VCaP (cell line): Measurements from ENCODE around the gene MTA1.

ENCODE experiments used
- H3K27ac ChIP-seq: fragments of 450-650 bp; 2 replicates; pipeline ENCODE4 v1.5.1; 2017
- TF ChIP-seq, protein P1 (sequence below): fragments of 450-650 bp; conservative IDR thresholded peaks from 2 replicates; pipeline ENCODE4 v1.5.1; 2017; ENCODE audit warnings: mild to moderate bottlenecking, moderate library complexity

The MTA1 gene

GRCh38 chr14:105384041-105384557 lies 35.5 kb upstream of the MTA1 start:
- H3K27ac ChIP-seq: no peak overlapping the region
- TF ChIP-seq, protein P1, sequence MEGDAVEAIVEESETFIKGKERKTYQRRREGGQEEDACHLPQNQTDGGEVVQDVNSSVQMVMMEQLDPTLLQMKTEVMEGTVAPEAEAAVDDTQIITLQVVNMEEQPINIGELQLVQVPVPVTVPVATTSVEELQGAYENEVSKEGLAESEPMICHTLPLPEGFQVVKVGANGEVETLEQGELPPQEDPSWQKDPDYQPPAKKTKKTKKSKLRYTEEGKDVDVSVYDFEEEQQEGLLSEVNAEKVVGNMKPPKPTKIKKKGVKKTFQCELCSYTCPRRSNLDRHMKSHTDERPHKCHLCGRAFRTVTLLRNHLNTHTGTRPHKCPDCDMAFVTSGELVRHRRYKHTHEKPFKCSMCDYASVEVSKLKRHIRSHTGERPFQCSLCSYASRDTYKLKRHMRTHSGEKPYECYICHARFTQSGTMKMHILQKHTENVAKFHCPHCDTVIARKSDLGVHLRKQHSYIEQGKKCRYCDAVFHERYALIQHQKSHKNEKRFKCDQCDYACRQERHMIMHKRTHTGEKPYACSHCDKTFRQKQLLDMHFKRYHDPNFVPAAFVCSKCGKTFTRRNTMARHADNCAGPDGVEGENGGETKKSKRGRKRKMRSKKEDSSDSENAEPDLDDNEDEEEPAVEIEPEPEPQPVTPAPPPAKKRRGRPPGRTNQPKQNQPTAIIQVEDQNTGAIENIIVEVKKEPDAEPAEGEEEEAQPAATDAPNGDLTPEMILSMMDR: no peak

- H3K27ac ChIP-seq: no peak overlapping the region
- TF ChIP-seq, protein P1: no peak
Observed at GRCh38 chr14:105384605-105385321, 34.9 kb upstream of the MTA1 start.

DNA sequence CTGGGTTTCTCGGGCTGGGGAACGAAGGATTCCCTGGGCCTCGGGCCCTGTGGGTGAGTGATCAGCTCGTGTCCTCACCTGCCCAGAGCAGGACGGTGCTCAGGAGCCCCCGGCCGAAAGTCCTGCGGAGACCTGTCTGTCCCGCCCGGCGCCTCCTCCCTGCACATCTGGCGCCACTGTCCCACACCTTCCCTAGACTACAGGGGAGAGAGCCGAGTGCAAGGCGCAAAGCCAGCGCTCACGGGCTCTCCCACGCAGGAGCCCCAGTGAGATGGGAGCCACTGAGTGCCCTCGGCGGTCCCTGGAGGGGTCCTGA lies 34.3 kb upstream of the MTA1 start:
- TF ChIP-seq, protein P1: no peak
- no peak overlapping the region for H3K27ac ChIP-seq

- TF ChIP-seq, protein P1: no peak
- H3K27ac ChIP-seq: no peak overlapping the region
Observed at GRCh38 chr14:105385698-105386365, 33.8 kb upstream of the MTA1 start.

DNA sequence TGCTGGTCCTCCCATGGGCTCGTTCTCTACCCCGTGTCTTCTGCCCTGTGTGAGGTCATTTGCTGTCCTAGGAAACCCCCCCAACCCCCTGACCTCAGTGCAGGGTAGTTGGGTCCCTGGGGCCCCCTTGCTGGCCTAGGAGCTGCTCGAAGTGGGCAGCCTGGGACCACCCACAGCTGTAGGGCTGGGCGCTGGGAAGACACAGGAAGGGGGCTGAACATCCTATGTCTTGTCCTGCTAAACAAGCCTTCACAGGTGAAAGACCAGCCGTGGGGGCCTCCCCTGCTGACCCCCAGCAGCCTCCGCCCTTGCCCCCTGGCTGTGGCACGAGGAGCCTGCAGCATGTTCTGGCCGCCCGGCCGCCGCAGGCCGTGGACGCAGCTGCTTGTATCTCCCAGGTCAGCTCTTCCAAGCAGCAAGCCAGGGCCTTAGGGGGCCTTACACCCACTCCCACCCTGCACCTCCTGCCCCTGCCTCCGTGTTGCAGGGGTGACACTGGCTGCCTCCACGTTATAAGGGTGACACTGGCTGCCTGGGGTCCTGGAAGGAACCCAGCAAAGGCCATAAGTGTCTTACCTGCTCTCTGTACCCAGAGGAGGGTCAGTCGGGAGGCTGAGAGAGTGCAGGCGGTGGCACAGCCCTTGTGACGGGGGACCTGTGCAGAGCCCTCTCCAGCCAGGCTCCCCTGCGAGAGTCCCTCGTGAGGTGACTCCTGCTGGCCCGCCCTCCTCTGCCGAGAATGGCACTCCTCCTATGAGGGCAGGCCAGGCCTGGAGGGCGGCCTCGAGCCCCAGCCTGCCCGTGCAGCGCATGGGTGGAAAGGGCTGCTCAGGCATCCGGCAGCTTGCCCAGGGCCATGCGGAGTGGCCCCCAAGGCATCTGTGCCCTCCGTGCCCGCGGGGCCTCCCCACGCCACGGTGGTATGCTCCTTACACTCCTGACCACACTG lies 32.8 kb upstream of the MTA1 start:
- H3K27ac ChIP-seq: no peak overlapping the region
- TF ChIP-seq, protein P1: no peak

- H3K27ac ChIP-seq: no peak overlapping the region
- TF ChIP-seq, protein P1: no peak
Observed at GRCh38 chr14:105387530-105387922, 32.1 kb upstream of the MTA1 start.
